ENCODE results near the gene SLC17A2.

- TF ChIP-seq EP300 (IDR thresholded peaks at IDR 0.05) (no peak), POLR2A (IDR thresholded peaks at IDR 0.05) (no peak), CTCF (IDR thresholded peaks at IDR 0.05) (no peak), POLR2AphosphoS5 (IDR thresholded peaks at IDR 0.05) (no peak)
Measured at GRCh38 chr6:25918083-25918683, 12.3 kb downstream of the SLC17A2 start.

Measured in gastroesophageal sphincter (tissue), 3 donors.